ENCODE data around the gene GLUD2. TPM values are rescaled to one million over a fixed set of nuclear protein-coding genes. Genes with fewer than 3 reads are reported as not detected.
"Not testable (repeated sequence)": the region's sequence is repeated elsewhere in the genome, so short reads cannot be mapped to it uniquely, and the experiment has no call there.

Gene GLUD2
- total RNA-seq, 1 donor from 2014 or later, result 0.66 TPM

DNA sequence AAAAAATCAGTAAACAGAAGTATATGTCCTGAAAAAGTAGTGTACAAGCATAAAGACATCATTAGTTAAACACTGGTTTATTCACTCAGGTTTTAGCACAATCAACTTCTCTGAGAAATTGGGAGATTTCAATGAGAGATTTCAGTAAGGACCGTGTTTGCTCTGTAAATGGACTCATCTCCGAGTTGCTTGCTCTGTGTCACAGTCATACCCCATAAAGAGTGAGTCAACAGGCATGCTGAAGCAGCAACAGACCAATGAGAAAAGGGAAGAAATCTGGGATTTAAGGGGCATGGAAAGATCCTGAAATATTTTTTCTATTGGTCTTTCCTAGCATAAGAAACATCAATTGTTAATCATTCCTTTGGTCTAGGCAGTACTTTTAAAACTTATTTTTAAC lies 4.7 kb downstream of the GLUD2 start:
- Mint-ChIP-seq H3K36me3 (ENCODE audit: low read depth, unreplicated experiment) (no peaks in the 10 kb centered on the region), H3K27ac (ENCODE audit: unreplicated experiment) (no peak overlapping the region), H3K4me3 (ENCODE audit: unreplicated experiment) (no peak overlapping the region), H3K27me3 (ENCODE audit: low read depth, unreplicated experiment) (peaks cover 4% of the 10 kb centered on the region), H3K9me3 (ENCODE audit: unreplicated experiment) (no peaks in the 10 kb centered on the region), H3K4me1 (ENCODE audit: low read depth, unreplicated experiment) (no peaks in the 10 kb centered on the region)
- no peaks in the 10 kb centered on the region for H3K79me2 ChIP-seq (ENCODE audit: insufficient read depth, low read length)
- H3K4me2 ChIP-seq (ENCODE audit: low read length), result no peak overlapping the region
- H3K27me3 ChIP-seq (ENCODE audit: insufficient read depth, low read length), result no peaks in the 10 kb centered on the region
- H3K36me3 ChIP-seq (ENCODE audit: insufficient read depth, low read length), result no peaks in the 10 kb centered on the region
- H3K9ac ChIP-seq (ENCODE audit: low read length), result no peak overlapping the region
- TF ChIP-seq, protein P1, sequence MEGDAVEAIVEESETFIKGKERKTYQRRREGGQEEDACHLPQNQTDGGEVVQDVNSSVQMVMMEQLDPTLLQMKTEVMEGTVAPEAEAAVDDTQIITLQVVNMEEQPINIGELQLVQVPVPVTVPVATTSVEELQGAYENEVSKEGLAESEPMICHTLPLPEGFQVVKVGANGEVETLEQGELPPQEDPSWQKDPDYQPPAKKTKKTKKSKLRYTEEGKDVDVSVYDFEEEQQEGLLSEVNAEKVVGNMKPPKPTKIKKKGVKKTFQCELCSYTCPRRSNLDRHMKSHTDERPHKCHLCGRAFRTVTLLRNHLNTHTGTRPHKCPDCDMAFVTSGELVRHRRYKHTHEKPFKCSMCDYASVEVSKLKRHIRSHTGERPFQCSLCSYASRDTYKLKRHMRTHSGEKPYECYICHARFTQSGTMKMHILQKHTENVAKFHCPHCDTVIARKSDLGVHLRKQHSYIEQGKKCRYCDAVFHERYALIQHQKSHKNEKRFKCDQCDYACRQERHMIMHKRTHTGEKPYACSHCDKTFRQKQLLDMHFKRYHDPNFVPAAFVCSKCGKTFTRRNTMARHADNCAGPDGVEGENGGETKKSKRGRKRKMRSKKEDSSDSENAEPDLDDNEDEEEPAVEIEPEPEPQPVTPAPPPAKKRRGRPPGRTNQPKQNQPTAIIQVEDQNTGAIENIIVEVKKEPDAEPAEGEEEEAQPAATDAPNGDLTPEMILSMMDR (IDR thresholded peaks at IDR 0.05; ENCODE audit: insufficient read depth, low read depth, low read length), result no peak
- TF ChIP-seq EZH2 (IDR thresholded peaks at IDR 0.05; ENCODE audit: insufficient read depth, low read length), result no peak
- H2AFZ ChIP-seq (ENCODE audit: low read depth, low read length), result no peak overlapping the region
- H3K4me3 ChIP-seq (ENCODE audit: insufficient read depth, low read depth, low read length), result no peak overlapping the region
- H4K20me1 ChIP-seq (ENCODE audit: insufficient read depth, low read length), result no peaks in the 10 kb centered on the region
- no peak overlapping the region for H3K27ac ChIP-seq (ENCODE audit: low read depth, low read length)
- DNase-seq (ENCODE audit: low read depth), result no peak
- H3K9me3 ChIP-seq (ENCODE audit: insufficient read depth, low read depth, low read length), result no peaks in the 10 kb centered on the region
- no peak for FAIRE-seq
- no peaks in the 10 kb centered on the region for H3K4me1 ChIP-seq (ENCODE audit: insufficient read depth, low read length)

DNA sequence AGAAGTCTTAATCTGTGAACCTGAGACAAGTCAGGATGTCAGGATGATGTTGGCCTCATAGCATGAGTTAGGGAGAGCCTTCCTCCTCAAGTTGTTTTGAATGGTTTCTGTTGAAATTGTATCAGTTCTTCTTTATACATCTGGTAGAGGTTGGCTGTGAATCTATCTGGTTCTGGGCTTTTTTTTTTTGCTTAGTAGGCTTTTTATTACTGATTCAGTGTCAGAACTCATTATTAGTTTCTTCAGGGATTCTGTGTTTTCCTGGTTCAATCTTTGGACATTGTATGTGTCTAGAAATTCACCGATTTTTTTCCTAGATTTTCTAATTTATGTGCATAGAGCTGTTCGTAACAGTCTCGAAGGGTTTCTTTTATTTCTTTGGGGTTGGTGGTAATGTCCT lies 14.9 kb downstream of the GLUD2 start:
- no peaks in the 10 kb centered on the region for H3K9me3 ChIP-seq (ENCODE audit: insufficient read depth, low read depth, low read length)
- H3K4me1 Mint-ChIP-seq (ENCODE audit: low read depth, unreplicated experiment), result no peaks in the 10 kb centered on the region
- no peak overlapping the region for H3K9ac ChIP-seq (ENCODE audit: low read length)
- no peak overlapping the region for H3K4me3 ChIP-seq (ENCODE audit: insufficient read depth, low read depth, low read length)
- H3K27me3 Mint-ChIP-seq (ENCODE audit: low read depth, unreplicated experiment), result no peaks in the 10 kb centered on the region
- H3K4me3 Mint-ChIP-seq (ENCODE audit: unreplicated experiment), result no peak overlapping the region
- no peak for FAIRE-seq
- H3K36me3 Mint-ChIP-seq (ENCODE audit: low read depth, unreplicated experiment), result no peaks in the 10 kb centered on the region
- H3K79me2 ChIP-seq (ENCODE audit: insufficient read depth, low read length), result no peaks in the 10 kb centered on the region
- no peak for DNase-seq (ENCODE audit: low read depth)
- no peaks in the 10 kb centered on the region for H3K9me3 Mint-ChIP-seq (ENCODE audit: unreplicated experiment)
- H2AFZ ChIP-seq (ENCODE audit: low read depth, low read length), result no peak overlapping the region
- H3K4me1 ChIP-seq (ENCODE audit: insufficient read depth, low read length), result no peaks in the 10 kb centered on the region
- no peaks in the 10 kb centered on the region for H3K36me3 ChIP-seq (ENCODE audit: insufficient read depth, low read length)
- H3K4me2 ChIP-seq (ENCODE audit: low read length), result no peak overlapping the region
- no peaks in the 10 kb centered on the region for H4K20me1 ChIP-seq (ENCODE audit: insufficient read depth, low read length)
- H3K27ac Mint-ChIP-seq (ENCODE audit: unreplicated experiment), result no peak overlapping the region
- TF ChIP-seq, protein P1 (IDR thresholded peaks at IDR 0.05; ENCODE audit: insufficient read depth, low read depth, low read length), result no peak
- no peak for TF ChIP-seq EZH2 (IDR thresholded peaks at IDR 0.05; ENCODE audit: insufficient read depth, low read length)
- no peak overlapping the region for H3K27ac ChIP-seq (ENCODE audit: low read depth, low read length)
- no peaks in the 10 kb centered on the region for H3K27me3 ChIP-seq (ENCODE audit: insufficient read depth, low read length)

DNA sequence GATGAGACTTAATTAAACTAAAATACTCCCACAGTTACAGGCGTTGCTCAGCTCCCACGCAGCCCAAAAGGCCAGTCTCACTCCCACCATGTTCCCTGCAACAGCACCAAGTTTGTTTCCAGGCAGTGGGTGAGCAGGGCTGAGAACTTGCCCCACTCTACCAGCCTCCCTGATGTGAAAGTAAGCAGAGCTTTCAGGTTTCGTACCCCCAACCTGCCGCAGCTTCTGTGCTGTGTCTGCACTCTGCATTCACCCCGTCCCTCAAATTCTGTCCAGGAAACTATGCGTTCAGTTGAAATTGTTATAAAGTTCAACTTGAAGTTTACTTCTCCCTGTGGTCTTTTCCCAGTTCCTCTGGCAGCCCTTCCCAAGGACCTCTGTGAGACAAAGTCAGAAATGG lies 17.2 kb downstream of the GLUD2 start:
- no peak for DNase-seq (ENCODE audit: low read depth)
- H3K36me3 Mint-ChIP-seq (ENCODE audit: low read depth, unreplicated experiment), result no peaks in the 10 kb centered on the region
- Histone ChIP-seq H3K27me3 (ENCODE audit: insufficient read depth, low read length) (no peaks in the 10 kb centered on the region), H3K4me1 (ENCODE audit: insufficient read depth, low read length) (no peaks in the 10 kb centered on the region), H3K79me2 (ENCODE audit: insufficient read depth, low read length) (no peaks in the 10 kb centered on the region), H3K27ac (ENCODE audit: low read depth, low read length) (no peak overlapping the region), H3K4me2 (ENCODE audit: low read length) (no peak overlapping the region), H3K36me3 (ENCODE audit: insufficient read depth, low read length) (no peaks in the 10 kb centered on the region), H2AFZ (ENCODE audit: low read depth, low read length) (no peak overlapping the region), H3K9me3 (ENCODE audit: insufficient read depth, low read depth, low read length) (no peaks in the 10 kb centered on the region), H3K9ac (ENCODE audit: low read length) (no peak overlapping the region), H3K4me3 (ENCODE audit: insufficient read depth, low read depth, low read length) (no peak overlapping the region), H4K20me1 (ENCODE audit: insufficient read depth, low read length) (no peaks in the 10 kb centered on the region)
- no peak overlapping the region for H3K27ac Mint-ChIP-seq (ENCODE audit: unreplicated experiment)
- H3K27me3 Mint-ChIP-seq (ENCODE audit: low read depth, unreplicated experiment), result no peaks in the 10 kb centered on the region
- FAIRE-seq, result no peak
- H3K4me1 Mint-ChIP-seq (ENCODE audit: low read depth, unreplicated experiment), result no peaks in the 10 kb centered on the region
- no peaks in the 10 kb centered on the region for H3K9me3 Mint-ChIP-seq (ENCODE audit: unreplicated experiment)
- no peak for TF ChIP-seq EZH2 (IDR thresholded peaks at IDR 0.05; ENCODE audit: insufficient read depth, low read length)
- TF ChIP-seq, protein P1 (IDR thresholded peaks at IDR 0.05; ENCODE audit: insufficient read depth, low read depth, low read length), result no peak
- H3K4me3 Mint-ChIP-seq (ENCODE audit: unreplicated experiment), result no peak overlapping the region

DNA sequence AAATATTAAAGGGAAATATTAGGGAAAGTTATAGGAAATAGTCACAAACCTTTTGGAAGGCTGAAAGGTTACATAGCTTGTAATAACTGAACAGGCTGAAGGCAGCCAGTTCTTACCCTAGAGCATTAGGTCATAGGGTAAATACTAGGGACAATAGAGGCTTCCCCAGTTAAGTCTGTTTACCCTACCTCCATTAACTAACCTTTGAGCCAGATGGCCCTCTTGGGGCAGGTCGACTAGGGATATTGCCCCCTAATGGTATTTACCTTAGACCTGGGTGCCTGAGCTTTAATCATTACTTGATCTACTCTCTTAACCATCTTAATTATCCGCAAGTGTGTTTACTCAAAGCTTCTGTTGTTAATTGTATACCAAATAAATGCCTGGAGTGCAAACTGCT lies 36.8 kb downstream of the GLUD2 start:
- not testable (repeated sequence) for H3K36me3 Mint-ChIP-seq (ENCODE audit: low read depth, unreplicated experiment); H2AFZ ChIP-seq (ENCODE audit: low read depth, low read length); H3K4me1 ChIP-seq (ENCODE audit: insufficient read depth, low read length); H3K9me3 Mint-ChIP-seq (ENCODE audit: unreplicated experiment); H3K4me3 ChIP-seq (ENCODE audit: insufficient read depth, low read depth, low read length); H3K27ac Mint-ChIP-seq (ENCODE audit: unreplicated experiment); H3K36me3 ChIP-seq (ENCODE audit: insufficient read depth, low read length); H3K4me1 Mint-ChIP-seq (ENCODE audit: low read depth, unreplicated experiment); H3K79me2 ChIP-seq (ENCODE audit: insufficient read depth, low read length); H3K9me3 ChIP-seq (ENCODE audit: insufficient read depth, low read depth, low read length); DNase-seq (ENCODE audit: low read depth); H3K4me3 Mint-ChIP-seq (ENCODE audit: unreplicated experiment); H3K9ac ChIP-seq (ENCODE audit: low read length); H3K4me2 ChIP-seq (ENCODE audit: low read length); H3K27ac ChIP-seq (ENCODE audit: low read depth, low read length); H3K27me3 ChIP-seq (ENCODE audit: insufficient read depth, low read length); H4K20me1 ChIP-seq (ENCODE audit: insufficient read depth, low read length); H3K27me3 Mint-ChIP-seq (ENCODE audit: low read depth, unreplicated experiment)
- FAIRE-seq, result peak; percentile 5

All from astrocyte (in vitro differentiated cells and primary cell).